ENCODE results near the gene OTULINL. TPM values are rescaled to one million over a fixed set of nuclear protein-coding genes. Genes with fewer than 3 reads are reported as not detected.

The OTULINL gene
- total and polyA plus RNA-seq, 2 of the 8 experiments (the other 6 are each of a cell fraction or from before 2014, with no cell fraction given), result 3.1 to 8.3 TPM

DNA sequence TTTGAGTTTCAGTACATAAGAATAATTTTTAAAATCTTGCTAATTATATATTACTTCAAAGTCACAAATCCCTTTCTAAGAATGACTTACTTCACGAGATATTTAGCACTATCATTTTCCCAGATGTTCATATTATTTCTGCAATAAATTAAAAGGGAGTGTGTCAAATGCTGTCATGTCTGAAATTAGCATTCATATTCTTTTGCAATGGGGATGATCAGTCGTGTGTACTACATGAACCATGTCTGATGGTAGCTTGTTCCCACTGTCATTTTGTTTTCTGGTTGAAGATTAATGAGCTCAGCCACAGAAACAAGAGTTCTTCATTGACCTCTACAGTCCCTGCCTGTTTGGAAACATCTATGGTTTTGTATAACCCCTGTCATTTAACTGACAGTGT, 30.1 kb downstream of the OTULINL start (continued):
- TF ChIP-seq BCL11A (IDR thresholded peaks at IDR 0.05; ENCODE audit: low read depth in 2 of 2, low read length in 2 of 2) (no peak), SAP30 (IDR thresholded peaks at IDR 0.05; ENCODE audit: insufficient read depth, insufficient replicate concordance, low read length) (no peak), BACH1 (IDR thresholded peaks at IDR 0.05; ENCODE audit: low read length) (no peak), TBP (IDR thresholded peaks at IDR 0.05; ENCODE audit: low read depth, low read length) (no peak)
- TF ChIP-seq, protein P1, sequence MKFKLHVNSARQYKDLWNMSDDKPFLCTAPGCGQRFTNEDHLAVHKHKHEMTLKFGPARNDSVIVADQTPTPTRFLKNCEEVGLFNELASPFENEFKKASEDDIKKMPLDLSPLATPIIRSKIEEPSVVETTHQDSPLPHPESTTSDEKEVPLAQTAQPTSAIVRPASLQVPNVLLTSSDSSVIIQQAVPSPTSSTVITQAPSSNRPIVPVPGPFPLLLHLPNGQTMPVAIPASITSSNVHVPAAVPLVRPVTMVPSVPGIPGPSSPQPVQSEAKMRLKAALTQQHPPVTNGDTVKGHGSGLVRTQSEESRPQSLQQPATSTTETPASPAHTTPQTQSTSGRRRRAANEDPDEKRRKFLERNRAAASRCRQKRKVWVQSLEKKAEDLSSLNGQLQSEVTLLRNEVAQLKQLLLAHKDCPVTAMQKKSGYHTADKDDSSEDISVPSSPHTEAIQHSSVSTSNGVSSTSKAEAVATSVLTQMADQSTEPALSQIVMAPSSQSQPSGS (IDR thresholded peaks at IDR 0.05; ENCODE audit: low read length), result no peak
- TF ChIP-seq, protein P2, sequence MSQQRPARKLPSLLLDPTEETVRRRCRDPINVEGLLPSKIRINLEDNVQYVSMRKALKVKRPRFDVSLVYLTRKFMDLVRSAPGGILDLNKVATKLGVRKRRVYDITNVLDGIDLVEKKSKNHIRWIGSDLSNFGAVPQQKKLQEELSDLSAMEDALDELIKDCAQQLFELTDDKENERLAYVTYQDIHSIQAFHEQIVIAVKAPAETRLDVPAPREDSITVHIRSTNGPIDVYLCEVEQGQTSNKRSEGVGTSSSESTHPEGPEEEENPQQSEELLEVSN (IDR thresholded peaks at IDR 0.05), result no peak

Data from H1 (cell line).